ENCODE results near the gene SNTA1.

- TF ChIP-seq CTCF (conservative IDR thresholded peaks at IDR 0.05 in 1 of 2, IDR thresholded peaks at IDR 0.05 in 1 of 2; ENCODE audit: low read depth in 1 of 2, low read length in 2 of 2) (no peak), EZH2 (IDR thresholded peaks at IDR 0.05; ENCODE audit: low read length, missing control alignments) (no peak)
Measured at GRCh38 chr20:33463332-33464101, 20.0 kb upstream of the SNTA1 start.
